ENCODE measurements around the gene RFXAP.

RFXAP gene

GRCh38 chr13:36817996-36818803 is 822 bp upstream of the RFXAP start:
- no peak for DNase-seq

GRCh38 chr13:36819739-36820090 is 693 bp downstream of the RFXAP start:
- peak; percentile 24 for DNase-seq

- no peak for DNase-seq
Measured at GRCh38 chr13:36820222-36820621, 1.2 kb downstream of the RFXAP start.

GRCh38 chr13:36822785-36823184 is 3.8 kb downstream of the RFXAP start:
- no peak for DNase-seq

- DNase-seq, result no peak
Measured at GRCh38 chr13:36829753-36830152, 10.7 kb downstream of the RFXAP start.

- DNase-seq, result no peak
Measured at GRCh38 chr13:36831291-36831690, 12.3 kb downstream of the RFXAP start.

GRCh38 chr13:36834299-36834698 is 15.3 kb downstream of the RFXAP start:
- no peak for DNase-seq

- DNase-seq, result no peak
Measured at GRCh38 chr13:36837354-36838092, 18.5 kb downstream of the RFXAP start.

- DNase-seq, result no peak
Measured at GRCh38 chr13:36839281-36839680, 20.3 kb downstream of the RFXAP start.

- no peak for DNase-seq
Measured at GRCh38 chr13:36839981-36840380, 21.0 kb downstream of the RFXAP start.

- no peak for DNase-seq
Measured at GRCh38 chr13:36840718-36841250, 21.8 kb downstream of the RFXAP start.

GRCh38 chr13:36841391-36841790 is 22.4 kb downstream of the RFXAP start:
- DNase-seq, result peak; percentile 17

GRCh38 chr13:36847606-36848005 is 28.6 kb downstream of the RFXAP start:
- no peak for DNase-seq

GRCh38 chr13:36848199-36848982 is 29.4 kb downstream of the RFXAP start:
- no peak for DNase-seq

GRCh38 chr13:36850790-36851438 is 31.9 kb downstream of the RFXAP start:
- no peak for DNase-seq

GRCh38 chr13:36857253-36857652 is 38.2 kb downstream of the RFXAP start:
- no peak for DNase-seq

GRCh38 chr13:36858290-36858689 is 39.3 kb downstream of the RFXAP start:
- DNase-seq, result peak; percentile 59

GRCh38 chr13:36859259-36859658 is 40.2 kb downstream of the RFXAP start:
- DNase-seq, result no peak

- no peak for DNase-seq
Measured at GRCh38 chr13:36862002-36862685, 43.1 kb downstream of the RFXAP start.

- DNase-seq, result no peak
Measured at GRCh38 chr13:36862722-36863121, 43.7 kb downstream of the RFXAP start.

- DNase-seq, result no peak
Measured at GRCh38 chr13:36865265-36865664, 46.2 kb downstream of the RFXAP start.

GRCh38 chr13:36866232-36866631 is 47.2 kb downstream of the RFXAP start:
- DNase-seq, result no peak

Data from fibroblast of upper back skin (primary cell).